ENCODE results near the gene UBE4B. TPM values are rescaled to one million over a fixed set of nuclear protein-coding genes. Genes with fewer than 3 reads are reported as not detected.
A peak's percentile ranks its signal among the peaks of the same experiment; 100 is the strongest.

Gene UBE4B
- total and polyA plus RNA-seq, 2 of the 13 experiments (the other 11 are each of a cell fraction or from before 2014, with no cell fraction given): 15.2 to 24.8 TPM

- TF ChIP-seq ZNF142 (CRISPR knock-in tag; IDR thresholded peaks at IDR 0.05) (no peak), POLR2A (IDR thresholded peaks at IDR 0.05; ENCODE audit: insufficient read depth in 1 of 2, low read depth in 2 of 2, low read length in 2 of 2) (no peak), CHCHD3 (CRISPR knock-in tag; IDR thresholded peaks at IDR 0.05) (no peak), ZNF570 (CRISPR knock-in tag; IDR thresholded peaks at IDR 0.05; ENCODE audit: borderline replicate concordance) (no peak), CBX2 (IDR thresholded peaks at IDR 0.05; ENCODE audit: low read depth, low read length) (no peak), CBX2 (CRISPR knock-in tag; IDR thresholded peaks at IDR 0.05; ENCODE audit: low read depth) (no peak), ZMAT3 (CRISPR knock-in tag; conservative IDR thresholded peaks at IDR 0.05) (no peak), NFATC3 (CRISPR knock-in tag; IDR thresholded peaks at IDR 0.05) (no peak), MXI1 (IDR thresholded peaks at IDR 0.05; ENCODE audit: borderline replicate concordance, low read depth, low read length) (no peak), HDAC1 (CRISPR knock-in tag; IDR thresholded peaks at IDR 0.05) (0 out of 2 replicates have a peak, but pooled peaks have one; percentile 44), TAF1 (CRISPR knock-in tag; IDR thresholded peaks at IDR 0.05) (no peak), THAP11 (CRISPR knock-in tag; IDR thresholded peaks at IDR 0.05) (no peak), TARDBP (CRISPR knock-in tag; IDR thresholded peaks at IDR 0.05) (no peak; the same call in 1 of the 2 replicates), SIN3B (IDR thresholded peaks at IDR 0.05; ENCODE audit: low read length) (no peak), SAP130 (CRISPR knock-in tag; IDR thresholded peaks at IDR 0.05; ENCODE audit: low read depth) (peak; percentile 2; the same call in 1 of the 2 replicates), RBFOX2 (IDR thresholded peaks at IDR 0.05; ENCODE audit: low read depth, low read length) (no peak), ZNF773 (CRISPR knock-in tag; IDR thresholded peaks at IDR 0.05; ENCODE audit: borderline replicate concordance) (no peak), ZNF841 (CRISPR knock-in tag; IDR thresholded peaks at IDR 0.05; ENCODE audit: borderline replicate concordance) (no peak), ZNF605 (CRISPR knock-in tag; IDR thresholded peaks at IDR 0.05) (peak; percentile 71), ZNF678 (CRISPR knock-in tag; IDR thresholded peaks at IDR 0.05) (no peak), ZNF263 (CRISPR knock-in tag; IDR thresholded peaks at IDR 0.05) (no peak), GABPB1 (CRISPR knock-in tag; IDR thresholded peaks at IDR 0.05) (no peak)
- TF ChIP-seq, protein P1, sequence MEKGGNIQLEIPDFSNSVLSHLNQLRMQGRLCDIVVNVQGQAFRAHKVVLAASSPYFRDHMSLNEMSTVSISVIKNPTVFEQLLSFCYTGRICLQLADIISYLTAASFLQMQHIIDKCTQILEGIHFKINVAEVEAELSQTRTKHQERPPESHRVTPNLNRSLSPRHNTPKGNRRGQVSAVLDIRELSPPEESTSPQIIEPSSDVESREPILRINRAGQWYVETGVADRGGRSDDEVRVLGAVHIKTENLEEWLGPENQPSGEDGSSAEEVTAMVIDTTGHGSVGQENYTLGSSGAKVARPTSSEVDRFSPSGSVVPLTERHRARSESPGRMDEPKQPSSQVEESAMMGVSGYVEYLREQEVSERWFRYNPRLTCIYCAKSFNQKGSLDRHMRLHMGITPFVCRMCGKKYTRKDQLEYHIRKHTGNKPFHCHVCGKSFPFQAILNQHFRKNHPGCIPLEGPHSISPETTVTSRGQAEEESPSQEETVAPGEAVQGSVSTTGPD (CRISPR knock-in tag; IDR thresholded peaks at IDR 0.05): no peak
- TF ChIP-seq, protein P2, sequence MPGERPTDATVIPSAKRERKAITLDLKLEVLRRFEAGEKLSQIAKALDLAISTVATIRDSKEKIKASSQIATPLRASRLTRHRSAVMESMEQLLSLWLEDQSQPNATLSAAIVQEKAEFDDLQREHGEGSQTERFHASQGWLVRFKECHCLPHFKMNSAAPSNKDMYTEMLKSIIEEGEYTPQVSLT (CRISPR knock-in tag; IDR thresholded peaks at IDR 0.05; ENCODE audit: borderline replicate concordance, low read depth): no peak
- TF ChIP-seq, protein P3, sequence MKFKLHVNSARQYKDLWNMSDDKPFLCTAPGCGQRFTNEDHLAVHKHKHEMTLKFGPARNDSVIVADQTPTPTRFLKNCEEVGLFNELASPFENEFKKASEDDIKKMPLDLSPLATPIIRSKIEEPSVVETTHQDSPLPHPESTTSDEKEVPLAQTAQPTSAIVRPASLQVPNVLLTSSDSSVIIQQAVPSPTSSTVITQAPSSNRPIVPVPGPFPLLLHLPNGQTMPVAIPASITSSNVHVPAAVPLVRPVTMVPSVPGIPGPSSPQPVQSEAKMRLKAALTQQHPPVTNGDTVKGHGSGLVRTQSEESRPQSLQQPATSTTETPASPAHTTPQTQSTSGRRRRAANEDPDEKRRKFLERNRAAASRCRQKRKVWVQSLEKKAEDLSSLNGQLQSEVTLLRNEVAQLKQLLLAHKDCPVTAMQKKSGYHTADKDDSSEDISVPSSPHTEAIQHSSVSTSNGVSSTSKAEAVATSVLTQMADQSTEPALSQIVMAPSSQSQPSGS (CRISPR knock-in tag; IDR thresholded peaks at IDR 0.05): no peak
These were observed 644 bp downstream of the UBE4B start (continued) for GRCh38 chr1:10033359-10033845.

Data from HepG2 (cell line).